SH-SY5Y (cell line): ENCODE data around the gene NENF.

Experiments used
- GATA2 ChIP-seq: IDR thresholded peaks from 2 replicates; pipeline ENCODE4 v1.6.1; 2011; ENCODE audit warnings: mild to moderate bottlenecking, low read depth, low read length
- GATA3 ChIP-seq: IDR thresholded peaks from 2 replicates; pipeline ENCODE4 v1.6.1; 2011; ENCODE audit warnings: low read depth, mild to moderate bottlenecking, low read length, moderate library complexity

- TF ChIP-seq GATA2 (no peak), GATA3 (no peak)
These were observed 18.2 kb upstream of the NENF start, which contains the start of gene PACC1 for GRCh38 chr1:212414328-212415106.
